GM19328 (cell line): ENCODE data around the gene CASP5.
"Not testable (repeated sequence)": the region's sequence is repeated elsewhere in the genome, so short reads cannot be mapped to it uniquely, and the experiment has no call there.

Source experiments
- ATAC-seq: cut with Tn5 transposase; IDR thresholded peaks from one replicate; pipeline ENCODE4 v1.9.1; 2021; ENCODE audit warnings: mild to moderate bottlenecking, moderate library complexity; ENCODE audit not compliant: unreplicated experiment

The CASP5 gene

GRCh38 chr11:105033781-105034180, 10.8 kb upstream of the CASP5 start:
- ATAC-seq = no peak

GRCh38 chr11:105033343-105033742, 10.4 kb upstream of the CASP5 start:
- no peak for ATAC-seq

- ATAC-seq = no peak
Measured at GRCh38 chr11:105032495-105032894, 9.5 kb upstream of the CASP5 start.

- ATAC-seq = no peak
Measured at GRCh38 chr11:105027678-105028077, 4.7 kb upstream of the CASP5 start.

- no peak for ATAC-seq
Measured at GRCh38 chr11:105024394-105024793, 1.4 kb upstream of the CASP5 start.

- ATAC-seq = no peak
Measured at GRCh38 chr11:105022527-105022926, 441 bp downstream of the CASP5 start.

GRCh38 chr11:105007463-105007862, 15.5 kb downstream of the CASP5 start:
- ATAC-seq = no peak

- no peak for ATAC-seq
Measured at GRCh38 chr11:105005451-105005845, 17.5 kb downstream of the CASP5 start.

GRCh38 chr11:105004021-105004420, 18.9 kb downstream of the CASP5 start:
- no peak for ATAC-seq

- no peak for ATAC-seq
Measured at GRCh38 chr11:105003151-105003550, 19.8 kb downstream of the CASP5 start.

GRCh38 chr11:105000797-105001196, 22.2 kb downstream of the CASP5 start:
- ATAC-seq = peak; percentile 74

GRCh38 chr11:105000167-105000566, 22.8 kb downstream of the CASP5 start:
- ATAC-seq = no peak

GRCh38 chr11:104999721-105000120, 23.2 kb downstream of the CASP5 start:
- no peak for ATAC-seq

- no peak for ATAC-seq
Measured at GRCh38 chr11:104997288-104997687, 25.7 kb downstream of the CASP5 start.

GRCh38 chr11:104995001-104995408, 28.0 kb downstream of the CASP5 start:
- no peak for ATAC-seq

GRCh38 chr11:104992781-104993180, 30.2 kb downstream of the CASP5 start:
- no peak for ATAC-seq

- ATAC-seq = no peak
Measured at GRCh38 chr11:104991994-104992393, 31.0 kb downstream of the CASP5 start.

- no peak for ATAC-seq
Measured at GRCh38 chr11:104984808-104985207, 38.2 kb downstream of the CASP5 start.

GRCh38 chr11:104979839-104980238, 43.1 kb downstream of the CASP5 start:
- ATAC-seq = no peak

GRCh38 chr11:104973616-104974015, 49.4 kb downstream of the CASP5 start:
- ATAC-seq = no peak

GRCh38 chr11:104972924-104973323, 50.0 kb downstream of the CASP5 start:
- ATAC-seq = not testable (repeated sequence)

GRCh38 chr11:104970756-104971155, 52.2 kb downstream of the CASP5 start:
- ATAC-seq = no peak

GRCh38 chr11:104968856-104969776, 53.9 kb downstream of the CASP5 start:
- ATAC-seq = peak; percentile 4
